Cardiac muscle cell (in vitro differentiated cells and primary cell): ENCODE data around the gene KLHL36. TPM values are rescaled to one million over a fixed set of nuclear protein-coding genes. Genes with fewer than 3 reads are reported as not detected.

ENCODE experiments used
- DNase-seq, 2 donors: peaks; one replicate each; pipeline versions ENCODE4 v3.0.0 to v3.0.0-alpha.2; 2010 to 2017; ENCODE audit warnings: low read depth in 1 of 2, low spot score in 1 of 2
- H3K27ac ChIP-seq: fragments of 200-600 bp; sonication (generic); 2 replicates; pipeline ENCODE4 v1.5.1; 2016
- H3K27me3 ChIP-seq: fragments of 200-600 bp; sonication (generic); 2 replicates; pipeline ENCODE4 v1.6.0; 2016; ENCODE audit warnings: control low read depth
- H3K36me3 ChIP-seq: fragments of 200-600 bp; sonication (generic); 2 replicates; pipeline ENCODE4 v1.5.1; 2016; ENCODE audit warnings: control low read depth
- H3K4me1 ChIP-seq: fragments of 200-600 bp; sonication (generic); 2 replicates; pipeline ENCODE4 v1.8.1; 2017; ENCODE audit warnings: low read depth, mild to moderate bottlenecking, mixed run types
- H3K4me3 ChIP-seq: fragments of 200-600 bp; sonication (generic); 2 replicates; pipeline ENCODE4 v1.5.1; 2016; ENCODE audit warnings: mild to moderate bottlenecking
- H3K9me3 ChIP-seq: fragments of 200-600 bp; sonication (generic); 2 replicates; pipeline ENCODE4 v1.5.1; 2017; ENCODE audit warnings: low read depth, mild to moderate bottlenecking, control low read depth
- CTCF ChIP-seq: IDR thresholded peaks from 2 replicates; pipeline ENCODE4 v1.5.1; 2012; ENCODE audit warnings: low read depth, mild to moderate bottlenecking, low read length
- polyA plus RNA-seq: library from polyadenylated mRNA; unstranded; fragments of >200 nt; fragmentation: Nextera tagmentation; extraction: Ambion mirVana; gene quantifications from 2 replicates; pipeline ENCODE4 v1.2.1, GENCODE V29; 2016
- total RNA-seq: library from RNA; depleted of rRNA; stranded (reverse); fragments of >200 nt; gene quantifications from 2 replicates; pipeline ENCODE4 v1.2.3, GENCODE V29; 2016

KLHL36 gene
- total and polyA plus RNA-seq, 2 experiments from 2014 or later = 14.5 to 53.9 TPM

GRCh38 chr16:84648595-84649510, 542 bp downstream of the KLHL36 start:
- Histone ChIP-seq H3K27me3 (no peaks in the 10 kb centered on the region), H3K27ac (no peak overlapping the region), H3K4me3 (peak overlapping the region; percentile 44), H3K9me3 (no peaks in the 10 kb centered on the region), H3K36me3 (no peaks in the 10 kb centered on the region), H3K4me1 (no peaks in the 10 kb centered on the region)
- DNase-seq = peak; percentile 20 to 56
- no peak for TF ChIP-seq CTCF

GRCh38 chr16:84649511-84649861, 1.2 kb downstream of the KLHL36 start:
- Histone ChIP-seq H3K36me3 (no peaks in the 10 kb centered on the region), H3K27ac (no peak overlapping the region), H3K9me3 (no peaks in the 10 kb centered on the region), H3K27me3 (no peaks in the 10 kb centered on the region), H3K4me1 (no peaks in the 10 kb centered on the region), H3K4me3 (peak overlapping the region; percentile 44)
- no peak for DNase-seq
- TF ChIP-seq CTCF = no peak

- no peaks in the 10 kb centered on the region for H3K9me3 ChIP-seq
- TF ChIP-seq CTCF = no peak
- no peak overlapping the region for H3K4me3 ChIP-seq
- H3K4me1 ChIP-seq = no peaks in the 10 kb centered on the region
- no peaks in the 10 kb centered on the region for H3K36me3 ChIP-seq
- no peaks in the 10 kb centered on the region for H3K27me3 ChIP-seq
- DNase-seq = peak in 1 of 2 donors; percentile 32
- no peak overlapping the region for H3K27ac ChIP-seq
Measured at GRCh38 chr16:84650062-84650991, 2.0 kb downstream of the KLHL36 start.

- Histone ChIP-seq H3K27me3 (no peaks in the 10 kb centered on the region), H3K36me3 (peaks cover 4% of the 10 kb centered on the region), H3K4me1 (no peaks in the 10 kb centered on the region), H3K9me3 (no peaks in the 10 kb centered on the region), H3K4me3 (no peak overlapping the region), H3K27ac (no peak overlapping the region)
- DNase-seq = no peak
- TF ChIP-seq CTCF = no peak
Measured at GRCh38 chr16:84652566-84652965, 4.3 kb downstream of the KLHL36 start.

- Histone ChIP-seq H3K4me1 (peaks cover 5% of the 10 kb centered on the region), H3K9me3 (no peaks in the 10 kb centered on the region)
- no peak for TF ChIP-seq CTCF
Measured at GRCh38 chr16:84654238-84654637, 5.9 kb downstream of the KLHL36 start.

More at GRCh38 chr16:84654238-84654637, 5.9 kb downstream of the KLHL36 start:
- Histone ChIP-seq H3K36me3 (peaks cover 11% of the 10 kb centered on the region), H3K4me3 (no peak overlapping the region), H3K27ac (no peak overlapping the region), H3K27me3 (no peaks in the 10 kb centered on the region)
- no peak for DNase-seq
